Medulla oblongata (tissue), 1 donor: ENCODE data around the gene KRTAP5-8.
A peak's percentile ranks its signal among the peaks of the same experiment; 100 is the strongest.
"Not testable (repeated sequence)": the region's sequence is repeated elsewhere in the genome, so short reads cannot be mapped to it uniquely, and the experiment has no call there.

Experiments used
- DNase-seq: peaks from one replicate; pipeline ENCODE4 v3.0.0-alpha.2; 2015; ENCODE audit errors: extremely low spot score

KRTAP5-8 gene

DNA sequence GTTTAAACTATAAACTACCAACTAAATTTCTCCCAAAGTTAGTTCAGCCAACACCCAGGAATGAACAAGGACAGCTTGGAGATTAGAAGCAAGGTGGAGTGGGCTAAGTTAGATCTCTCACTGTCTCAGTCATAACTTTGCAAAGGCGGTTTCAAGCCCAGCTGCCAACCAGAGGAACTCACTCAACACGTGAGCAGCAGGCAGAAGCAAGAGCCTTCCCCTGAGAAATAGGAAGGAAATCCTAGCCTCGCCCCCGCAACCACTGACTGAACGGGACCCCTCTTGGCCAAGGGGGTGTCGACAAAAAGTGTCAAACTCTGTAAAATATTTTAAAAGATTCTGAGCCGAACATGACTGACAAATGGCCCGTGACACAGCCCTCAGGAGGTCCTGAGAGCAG, 6.0 kb downstream of the KRTAP5-8 start:
- DNase-seq: no peak

DNA sequence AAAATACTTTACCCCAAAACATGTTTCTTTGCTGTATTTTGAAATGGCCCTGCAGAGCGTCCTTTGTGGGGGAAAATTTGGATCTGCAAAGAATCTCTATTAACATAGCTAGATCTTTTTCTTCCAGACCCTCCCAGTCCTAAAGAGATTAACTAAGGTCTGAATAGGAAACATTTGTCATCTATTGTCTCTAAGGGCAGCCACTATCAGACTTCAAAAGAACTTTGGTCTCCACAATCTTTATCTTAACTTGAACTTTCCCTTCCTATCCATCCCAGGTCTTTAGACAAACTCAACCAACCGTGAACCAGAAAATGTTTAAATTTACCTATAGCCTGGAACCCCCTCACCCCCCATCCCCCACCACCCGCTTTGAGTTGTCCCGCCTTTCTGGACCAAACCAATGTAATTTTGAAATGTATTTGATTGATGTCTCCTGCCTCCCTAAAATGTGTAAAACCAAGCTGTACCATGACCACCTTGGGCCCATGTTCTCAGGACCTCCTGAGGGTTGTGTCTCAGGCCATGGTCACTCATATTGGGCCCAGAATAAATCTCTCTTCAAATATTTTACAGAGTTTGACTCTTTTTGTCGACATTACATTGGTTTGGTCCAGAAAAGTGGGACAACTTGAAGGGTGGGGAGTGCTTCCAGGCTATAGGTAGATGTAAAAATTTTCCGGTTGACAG, 6.8 kb downstream of the KRTAP5-8 start:
- DNase-seq: no peak

- DNase-seq: no peak
These were observed 7.7 kb downstream of the KRTAP5-8 start for GRCh38 chr11:71545405-71545966.

DNA sequence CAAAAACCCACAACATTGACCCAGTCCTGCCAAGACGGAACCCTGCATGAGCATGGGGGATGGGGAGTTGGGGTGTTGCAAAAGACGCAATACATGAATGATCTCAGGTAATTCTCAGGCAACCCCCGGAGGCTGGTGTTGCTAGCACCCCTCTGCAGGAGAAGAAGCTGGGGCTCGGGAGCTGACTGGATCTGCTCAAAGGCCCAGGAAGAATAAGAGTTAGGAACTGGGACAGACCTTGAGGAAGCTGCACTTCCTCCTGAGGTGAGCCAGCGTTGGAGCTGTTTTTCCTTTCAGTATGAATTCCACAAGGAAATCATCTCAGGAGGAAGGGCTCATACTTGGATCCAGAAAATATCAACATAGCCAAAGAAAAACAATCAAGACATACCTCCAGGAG, 10.3 kb downstream of the KRTAP5-8 start, which contains the start of gene KRTAP5-9:
TSS of gene KRTAP5-9 (plus strand) at position 301 of the 400 bp plus-strand sequence. CDS start 238 bp downstream, outside the sequence.
- DNase-seq: no peak

DNA sequence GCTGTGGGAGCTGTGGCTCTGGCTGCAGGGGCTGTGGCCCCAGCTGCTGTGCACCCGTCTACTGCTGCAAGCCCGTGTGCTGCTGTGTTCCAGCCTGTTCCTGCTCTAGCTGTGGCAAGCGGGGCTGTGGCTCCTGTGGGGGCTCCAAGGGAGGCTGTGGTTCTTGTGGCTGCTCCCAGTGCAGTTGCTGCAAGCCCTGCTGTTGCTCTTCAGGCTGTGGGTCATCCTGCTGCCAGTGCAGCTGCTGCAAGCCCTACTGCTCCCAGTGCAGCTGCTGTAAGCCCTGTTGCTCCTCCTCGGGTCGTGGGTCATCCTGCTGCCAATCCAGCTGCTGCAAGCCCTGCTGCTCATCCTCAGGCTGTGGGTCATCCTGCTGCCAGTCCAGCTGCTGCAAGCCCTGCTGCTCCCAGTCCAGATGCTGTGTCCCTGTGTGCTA, 10.9 kb downstream of the KRTAP5-8 start:
- DNase-seq: no peak

DNA sequence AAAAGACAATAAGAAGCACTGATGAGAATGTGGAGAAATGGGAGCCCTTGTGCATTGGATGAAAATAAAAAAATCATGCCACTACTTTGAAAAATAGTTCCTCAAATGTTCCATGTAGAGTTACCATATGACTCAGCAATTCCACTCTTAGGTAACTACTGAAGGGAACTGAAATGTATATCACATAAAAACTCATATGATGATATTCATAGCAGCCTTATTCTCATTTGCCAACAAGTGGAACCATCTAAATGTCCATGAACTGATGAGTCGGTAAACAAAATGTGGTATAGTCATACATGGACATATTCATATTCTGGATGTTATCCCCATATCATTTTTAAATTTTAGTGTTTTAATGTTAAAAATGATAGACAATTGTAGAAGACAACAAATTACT, 13.9 kb downstream of the KRTAP5-8 start:
- no peak for DNase-seq

DNA sequence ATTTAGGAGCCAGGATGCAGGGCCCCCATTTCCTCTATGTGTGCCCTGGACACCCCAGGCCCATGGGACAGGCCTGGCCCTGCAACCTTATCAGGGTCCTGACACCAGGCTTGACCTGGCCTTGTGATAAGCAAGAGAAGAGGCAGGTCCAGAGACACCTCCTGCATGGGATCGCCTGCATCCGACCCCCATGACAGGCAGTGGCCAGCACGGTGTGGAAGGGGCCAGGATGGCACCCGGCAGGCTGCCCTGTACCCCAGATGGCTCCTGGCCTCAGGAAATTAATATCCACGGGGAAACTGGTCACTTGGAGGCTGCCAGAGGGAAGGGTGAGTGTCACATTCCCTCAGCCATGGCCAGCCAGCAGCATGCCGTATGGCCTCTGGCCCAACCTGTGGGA, 17.2 kb downstream of the KRTAP5-8 start:
- no peak for DNase-seq

GRCh38 chr11:71555508-71555907, 17.7 kb downstream of the KRTAP5-8 start:
- DNase-seq: no peak

GRCh38 chr11:71556018-71556417, 18.2 kb downstream of the KRTAP5-8 start:
- no peak for DNase-seq

DNA sequence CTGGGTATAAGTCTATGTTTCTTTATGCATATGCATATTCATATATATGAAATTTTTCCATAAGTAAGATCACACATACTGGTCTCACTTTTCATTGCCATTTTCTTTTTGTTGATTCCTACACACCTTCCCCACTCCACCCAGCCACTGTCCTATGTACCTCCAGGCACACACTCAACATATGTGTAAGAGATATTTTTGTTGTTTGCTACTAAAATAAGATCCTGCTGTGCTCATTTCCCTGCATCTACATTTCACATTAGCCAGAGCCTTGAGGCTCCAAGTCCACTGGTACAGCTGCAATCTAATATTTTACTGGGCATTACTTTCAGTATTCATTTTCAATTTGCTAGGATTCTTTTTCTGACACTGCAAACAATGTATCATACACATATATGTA, 19.4 kb downstream of the KRTAP5-8 start:
- no peak for DNase-seq

DNA sequence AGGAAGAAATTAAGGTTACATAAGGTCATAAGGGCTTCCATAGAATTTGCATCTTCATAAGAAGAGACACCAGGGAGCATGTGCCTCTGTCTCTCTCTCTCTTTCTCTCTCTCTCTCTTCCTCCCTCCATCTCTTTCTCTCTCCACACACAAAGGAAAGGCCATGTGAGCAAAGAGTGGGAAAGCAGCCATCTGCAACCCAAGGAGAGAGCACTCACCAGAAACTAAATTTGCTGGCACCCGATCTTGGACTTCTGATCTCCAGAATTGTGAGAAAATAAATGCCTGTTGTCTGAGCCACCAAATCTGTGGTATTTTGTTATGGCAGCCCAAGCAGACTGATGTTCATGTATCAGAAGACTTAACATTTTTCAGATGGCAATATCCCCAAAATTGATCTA, 21.2 kb downstream of the KRTAP5-8 start:
- DNase-seq: peak; percentile 73

- DNase-seq: no peak
These were observed 24.3 kb downstream of the KRTAP5-8 start for GRCh38 chr11:71562120-71562519.

GRCh38 chr11:71563406-71563805, 25.6 kb downstream of the KRTAP5-8 start:
- peak; percentile 45 for DNase-seq

DNA sequence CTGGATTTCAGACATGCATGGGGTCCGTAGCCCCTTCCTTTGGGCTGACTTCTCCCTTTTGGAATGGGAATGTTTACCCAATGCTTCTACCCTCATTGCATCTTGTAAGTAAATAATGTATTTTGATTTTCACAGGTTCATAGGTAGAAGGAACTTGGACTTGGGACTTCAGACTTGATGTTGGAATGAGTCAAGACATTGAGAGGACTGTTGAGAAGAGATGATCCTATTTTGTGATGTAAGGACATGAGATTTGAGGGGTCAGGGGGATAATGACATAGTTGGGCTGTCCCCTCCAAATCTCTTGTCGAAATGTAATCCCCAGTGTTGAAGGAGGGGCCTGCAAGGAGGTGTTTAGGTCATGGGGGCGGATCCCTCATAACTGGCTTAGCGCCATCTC, 26.6 kb downstream of the KRTAP5-8 start:
- no peak for DNase-seq

DNA sequence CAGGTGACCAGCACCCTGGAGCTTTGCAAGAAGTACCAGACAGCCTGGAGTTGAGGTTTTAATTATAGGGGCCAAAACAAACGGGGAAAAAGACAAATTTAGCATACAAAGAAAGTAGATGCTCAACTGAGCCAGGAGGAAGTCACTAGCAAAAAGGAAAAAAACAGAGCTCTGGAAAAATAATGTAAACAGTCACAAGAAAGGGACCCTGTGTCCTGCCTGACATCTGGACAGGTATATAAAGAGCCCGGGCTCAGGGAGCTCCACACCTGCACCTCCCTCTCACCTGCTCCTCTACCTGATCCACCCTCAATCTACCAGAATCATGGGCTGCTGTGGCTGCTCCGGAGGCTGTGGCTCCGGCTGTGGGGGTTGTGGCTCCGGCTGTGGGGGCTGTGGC, 27.4 kb downstream of the KRTAP5-8 start, which contains the start of gene KRTAP5-10:
TSS of gene KRTAP5-10 (plus strand) at position 301 of the 400 bp plus-strand sequence. CDS start at position 326, 25 bp downstream.
- DNase-seq: no peak

DNA sequence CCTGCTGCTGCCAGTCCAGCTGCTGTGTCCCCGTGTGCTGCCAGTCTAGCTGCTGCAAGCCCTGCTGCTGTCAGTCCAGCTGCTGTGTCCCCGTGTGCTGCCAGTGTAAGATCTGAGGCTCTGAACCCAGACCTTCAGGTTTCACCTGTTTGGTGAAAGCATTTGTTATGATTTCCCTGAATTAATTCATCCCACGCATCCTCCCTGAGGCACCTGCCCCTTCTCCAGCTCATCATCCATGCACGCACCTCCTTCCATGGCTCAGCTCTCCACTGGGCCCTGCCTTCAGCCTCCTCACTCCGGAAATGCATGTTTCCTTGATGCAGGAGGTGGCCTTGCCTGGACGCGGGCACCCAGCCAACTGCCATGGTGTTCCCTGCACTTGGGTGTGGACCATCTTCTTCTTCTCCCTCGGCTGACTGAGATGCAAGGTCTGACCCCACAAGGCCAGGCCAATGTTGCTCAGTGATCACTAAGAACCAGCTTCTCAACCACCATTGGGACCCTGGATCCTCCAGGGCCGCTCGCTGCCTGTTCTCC, 28.3 kb downstream of the KRTAP5-8 start:
- no peak for DNase-seq

DNA sequence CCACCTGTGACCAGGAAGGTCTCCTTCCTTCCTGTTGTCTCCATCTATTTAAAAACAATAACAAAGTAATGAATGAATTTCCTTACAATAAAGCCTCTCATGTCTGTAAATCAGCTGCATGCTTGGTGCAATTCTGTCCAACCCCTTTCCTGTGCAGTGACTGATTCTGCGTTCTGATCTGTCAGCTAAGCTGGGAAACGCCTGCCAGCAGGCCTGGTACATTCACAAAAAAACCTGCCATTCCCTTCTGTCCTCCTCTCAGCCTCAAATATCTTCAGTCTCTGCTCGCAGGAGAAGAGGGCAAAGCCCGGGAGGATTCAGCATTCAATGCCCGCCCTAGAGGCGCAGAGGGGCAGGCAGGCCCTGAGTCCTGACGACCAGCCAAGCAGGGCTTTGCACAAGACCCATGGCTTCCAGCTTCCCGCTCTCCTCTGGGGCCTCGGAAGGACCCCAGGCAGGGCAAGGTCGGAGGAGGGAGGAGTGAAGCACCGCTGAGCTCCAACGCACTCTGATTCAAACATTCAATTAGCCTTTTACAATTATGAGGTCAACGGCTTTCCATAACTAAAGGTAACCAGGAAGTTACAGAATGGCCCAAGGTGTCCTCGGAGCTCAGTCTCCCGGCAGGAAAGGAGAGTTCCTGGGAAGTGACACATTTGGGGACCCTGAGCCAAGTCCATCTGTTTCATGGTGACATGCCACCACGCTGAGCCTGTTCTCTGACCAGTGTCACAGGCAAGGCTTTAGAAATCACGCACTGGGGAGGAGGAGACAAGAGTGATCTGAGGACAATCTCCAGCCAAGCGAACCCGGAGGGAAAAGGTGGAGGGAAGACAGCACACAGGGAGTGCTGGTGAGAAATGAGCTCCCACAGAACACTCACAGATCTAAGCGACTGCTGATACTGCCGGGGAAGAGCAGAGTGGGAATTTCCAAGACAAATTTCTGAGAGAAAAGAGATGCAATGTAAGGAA, 29.1 kb downstream of the KRTAP5-8 start:
- DNase-seq: not testable (repeated sequence)

- DNase-seq: not testable (repeated sequence)
These were observed 29.8 kb downstream of the KRTAP5-8 start for GRCh38 chr11:71567633-71568032.

DNA sequence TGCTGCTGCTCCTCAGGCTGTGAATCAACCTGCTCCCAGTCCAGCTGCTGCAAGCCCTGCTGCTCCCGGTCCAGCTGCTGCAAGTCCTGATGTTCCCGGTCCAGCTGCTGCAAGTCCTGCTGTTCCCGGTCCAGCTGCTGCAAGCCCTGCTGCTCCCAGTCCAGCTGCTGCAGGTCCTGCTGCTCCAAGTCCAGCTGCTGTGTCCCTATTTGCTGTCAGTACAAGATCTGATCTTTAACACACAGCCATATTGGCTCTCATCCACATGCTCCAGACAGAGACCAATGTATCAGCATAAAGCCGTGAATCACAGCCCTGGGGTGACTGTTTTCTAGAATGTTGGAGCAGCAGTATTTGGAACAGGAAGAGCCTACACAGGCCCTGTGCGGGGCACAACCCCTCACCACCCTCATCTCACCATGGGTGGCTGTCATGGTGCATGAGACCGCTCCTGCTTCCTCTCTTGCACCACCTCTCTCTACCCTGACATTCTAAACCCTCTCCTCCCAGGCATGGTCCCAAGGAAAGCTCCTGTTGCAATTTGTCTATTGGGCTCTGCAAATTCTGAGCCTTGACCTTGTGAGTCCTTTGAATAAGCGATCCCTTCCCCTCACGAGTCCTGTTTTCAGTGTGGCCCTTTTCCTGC, 31.0 kb downstream of the KRTAP5-8 start:
- no peak for DNase-seq

DNA sequence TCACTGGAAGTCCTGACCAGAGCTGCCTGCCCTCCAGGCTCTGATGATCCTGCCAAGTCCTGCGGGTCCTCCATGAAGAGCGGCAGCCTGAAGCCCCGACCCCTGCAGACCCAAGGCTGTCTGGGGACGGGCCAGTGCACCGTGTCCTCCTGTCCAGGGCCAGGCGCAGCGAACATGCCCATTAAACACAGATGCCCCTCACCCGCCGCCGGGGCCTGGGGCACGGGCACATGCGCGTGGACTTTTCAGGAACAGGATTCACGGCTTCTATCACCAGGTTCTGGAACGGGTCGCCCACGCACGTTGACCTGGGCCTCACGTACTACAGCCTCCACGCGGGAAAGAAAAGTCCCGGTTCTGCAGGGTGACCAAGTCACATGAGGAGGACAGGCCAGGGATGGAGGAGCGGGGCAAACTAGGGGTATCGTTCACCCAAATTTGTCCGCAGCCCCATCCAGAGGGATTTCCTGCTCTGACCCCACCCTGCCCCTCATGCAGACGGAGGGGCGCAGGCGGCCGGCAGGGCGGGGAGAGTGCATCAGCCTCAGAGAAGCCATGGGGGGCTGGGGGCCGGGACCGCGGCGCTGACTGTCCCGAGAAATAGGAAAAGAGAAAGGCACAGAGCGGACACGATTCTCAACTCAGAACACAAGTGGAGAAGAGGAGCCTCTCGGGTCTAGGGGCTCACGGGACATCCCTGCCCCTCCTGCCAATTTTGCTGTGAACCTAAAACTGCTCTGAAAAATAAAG, 33.5 kb downstream of the KRTAP5-8 start:
- not testable (repeated sequence) for DNase-seq

- no peak for DNase-seq
These were observed 35.0 kb downstream of the KRTAP5-8 start for GRCh38 chr11:71572811-71573210.
